ENCODE data around the gene LRRC1. TPM values are rescaled to one million over a fixed set of nuclear protein-coding genes. Genes with fewer than 3 reads are reported as not detected.

The LRRC1 gene
- total RNA-seq, 1 experiment from 2014 or later, result 10.3 TPM

GRCh38 chr6:53878808-53879207, 84.0 kb downstream of the LRRC1 start:
- H4K91ac ChIP-seq (ENCODE audit: insufficient read length, low read depth, low read length), result no peak overlapping the region
- no peak overlapping the region for H3K4ac ChIP-seq (ENCODE audit: low read depth, low read length)
- no peak overlapping the region for H3K18ac ChIP-seq (ENCODE audit: insufficient read length, low read depth, low read length)
- Mint-ChIP-seq H3K4me1 (peaks cover 9 to 10% of the 10 kb centered on the region in 2 experiments; a peak in 3 of 4 replicates), H3K27me3 (ENCODE audit: low read depth) (no peaks in the 10 kb centered on the region), H3K4me3 (no peak overlapping the region), H3K36me3 (ENCODE audit: insufficient read depth in 1 of 3, low read depth in 3 of 3) (peaks cover 16 to 25% (median 18%) of the 10 kb centered on the region in 3 experiments), H3K27ac (peak overlapping the region in 1 of 3 experiments; percentile 52; a peak in 2 of 7 replicates), H3K9me3 (peaks cover 19 to 20% of the 10 kb centered on the region in 2 experiments; a peak in 4 of 5 replicates)
- no peak overlapping the region for H4K8ac ChIP-seq (replicated peaks; ENCODE audit: insufficient read length, low read depth, low read length)
- H2AFZ ChIP-seq (ENCODE audit: low read length), result no peak overlapping the region
- H3K9me3 ChIP-seq (ENCODE audit: control insufficient read depth, low read depth, low read length), result no peaks in the 10 kb centered on the region
- H3T11ph ChIP-seq (ENCODE audit: low read length), result no peak overlapping the region
- H2BK5ac ChIP-seq (ENCODE audit: insufficient read length, low read length), result no peak overlapping the region
- no peaks in the 10 kb centered on the region for H3K79me2 ChIP-seq (ENCODE audit: insufficient read depth, low read length)
- WGBS (ENCODE audit: extremely low coverage, insufficient read length, low lambda C conversion rate), result no CpG with 5 or more reads among the region's 2 CpGs
- no peaks in the 10 kb centered on the region for H3K27me3 ChIP-seq (ENCODE audit: insufficient read depth, low read length)
- no peak overlapping the region for H2BK20ac ChIP-seq (ENCODE audit: low read depth, low read length, poor library complexity, severe bottlenecking)
- H2AK5ac ChIP-seq (ENCODE audit: insufficient read length, low read length), result no peak overlapping the region
- H2BK120ac ChIP-seq (ENCODE audit: low read depth, low read length, poor library complexity, severe bottlenecking), result no peak overlapping the region
- no peak overlapping the region for H4K5ac ChIP-seq (ENCODE audit: insufficient read length, low read depth, low read length)
- no peaks in the 10 kb centered on the region for H3K23me2 ChIP-seq (ENCODE audit: insufficient read length, low read depth, low read length, poor library complexity, severe bottlenecking)
- H3K56ac ChIP-seq (ENCODE audit: insufficient read length, low read depth, low read length), result no peak overlapping the region
- no peaks in the 10 kb centered on the region for H3K79me1 ChIP-seq (ENCODE audit: insufficient read depth, low read depth, low read length, poor library complexity, severe bottlenecking)
- TF ChIP-seq, protein P1, sequence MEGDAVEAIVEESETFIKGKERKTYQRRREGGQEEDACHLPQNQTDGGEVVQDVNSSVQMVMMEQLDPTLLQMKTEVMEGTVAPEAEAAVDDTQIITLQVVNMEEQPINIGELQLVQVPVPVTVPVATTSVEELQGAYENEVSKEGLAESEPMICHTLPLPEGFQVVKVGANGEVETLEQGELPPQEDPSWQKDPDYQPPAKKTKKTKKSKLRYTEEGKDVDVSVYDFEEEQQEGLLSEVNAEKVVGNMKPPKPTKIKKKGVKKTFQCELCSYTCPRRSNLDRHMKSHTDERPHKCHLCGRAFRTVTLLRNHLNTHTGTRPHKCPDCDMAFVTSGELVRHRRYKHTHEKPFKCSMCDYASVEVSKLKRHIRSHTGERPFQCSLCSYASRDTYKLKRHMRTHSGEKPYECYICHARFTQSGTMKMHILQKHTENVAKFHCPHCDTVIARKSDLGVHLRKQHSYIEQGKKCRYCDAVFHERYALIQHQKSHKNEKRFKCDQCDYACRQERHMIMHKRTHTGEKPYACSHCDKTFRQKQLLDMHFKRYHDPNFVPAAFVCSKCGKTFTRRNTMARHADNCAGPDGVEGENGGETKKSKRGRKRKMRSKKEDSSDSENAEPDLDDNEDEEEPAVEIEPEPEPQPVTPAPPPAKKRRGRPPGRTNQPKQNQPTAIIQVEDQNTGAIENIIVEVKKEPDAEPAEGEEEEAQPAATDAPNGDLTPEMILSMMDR (conservative IDR thresholded peaks at IDR 0.05), result no peak
- no peaks in the 10 kb centered on the region for H4K20me1 ChIP-seq (ENCODE audit: control insufficient read depth, insufficient read depth, insufficient read length)
- no peak for DNase-seq
- H3K14ac ChIP-seq (ENCODE audit: insufficient read depth, low read length), result no peak overlapping the region
- no peak overlapping the region for H3K23ac ChIP-seq (ENCODE audit: insufficient read length, low read depth, low read length)
- no peaks in the 10 kb centered on the region; the same call in 1 of the 2 replicates for H3K4me1 ChIP-seq (ENCODE audit: insufficient read depth, low read length)
- no peak overlapping the region for H2BK15ac ChIP-seq (ENCODE audit: low read depth, low read length)
- no peak overlapping the region for H3K4me2 ChIP-seq (ENCODE audit: insufficient read depth, insufficient read length, low read length)
- H3K27ac ChIP-seq (ENCODE audit: insufficient read length, low read depth, low read length), result no peak overlapping the region
- H2BK12ac ChIP-seq (ENCODE audit: insufficient read length, low read depth, low read length), result no peak overlapping the region
- H3K9ac ChIP-seq (ENCODE audit: extremely low read depth, insufficient read length, low read length), result no peak overlapping the region

Measured in H9 (cell line).